Stimulated activated CD4-positive, alpha-beta T cell treated with anti-CD3 and anti-CD28 coated beads, Interleukin-4, amount 100 ng/mL, for 48 hours (primary cell): ENCODE data around the gene OR10G6.
"Not testable (repeated sequence)": the region's sequence is repeated elsewhere in the genome, so short reads cannot be mapped to it uniquely, and the experiment has no call there.

ENCODE experiments used
- DNase-seq, 2 donors: peaks; one replicate each; pipeline ENCODE4 v3.0.0-alpha.2; 2020; ENCODE audit warnings: low read depth in 2 of 2

OR10G6 gene

GRCh38 chr11:123995119-123995518, at the start of gene OR10G6:
TSS of gene OR10G6 (minus strand) at chr11:123995161. CDS start at chr11:123995161, 0 bp downstream.
- no peak for DNase-seq

- no peak for DNase-seq
Observed at GRCh38 chr11:124043420-124043819, 48.5 kb upstream of the OR10G6 start.

- DNase-seq, result no peak
Observed at GRCh38 chr11:124041254-124041653, 46.3 kb upstream of the OR10G6 start, which contains the start of gene OR10G7. TSS of gene OR10G7 (minus strand) at chr11:124041325. CDS start at chr11:124039001, 2,324 bp downstream.

- no peak for DNase-seq
Observed at GRCh38 chr11:124039557-124039956, 44.6 kb upstream of the OR10G6 start.

GRCh38 chr11:124036666-124037065, 41.7 kb upstream of the OR10G6 start:
- no peak for DNase-seq

- DNase-seq, result no peak
Observed at GRCh38 chr11:124026498-124026897, 31.5 kb upstream of the OR10G6 start, which contains the start of gene OR10G8. TSS of gene OR10G8 (plus strand) at chr11:124026798. CDS start at chr11:124029623, 2,825 bp downstream.

GRCh38 chr11:124015837-124016236, 20.9 kb upstream of the OR10G6 start:
- DNase-seq, result not testable (repeated sequence)

GRCh38 chr11:124012697-124013096, 17.7 kb upstream of the OR10G6 start, which contains the start of gene OR10G4:
TSS of gene OR10G4 (plus strand) at chr11:124012997. CDS start at chr11:124015575, 2,578 bp downstream.
- DNase-seq, result no peak

GRCh38 chr11:123979311-123979710, 15.7 kb downstream of the OR10G6 start:
- no peak for DNase-seq

- DNase-seq, result no peak
Observed at GRCh38 chr11:123977731-123978347, 17.1 kb downstream of the OR10G6 start, which contains the start of gene OR10S1. TSS of gene OR10S1 (minus strand) at chr11:123977781. CDS start at chr11:123977664, 117 bp downstream.

- no peak for DNase-seq
Observed at GRCh38 chr11:123976770-123977560, 18.0 kb downstream of the OR10G6 start.

GRCh38 chr11:123973816-123974215, 21.1 kb downstream of the OR10G6 start:
- no peak for DNase-seq

GRCh38 chr11:123956752-123957151, 38.2 kb downstream of the OR10G6 start:
- no peak for DNase-seq

- no peak for DNase-seq
Observed at GRCh38 chr11:123945132-123945531, 49.8 kb downstream of the OR10G6 start.
